Thyroid gland (tissue), 4 donors: ENCODE measurements around the gene MYD88.

Source experiments
- CTCF ChIP-seq, 6 experiments: fragments of 200-600 bp in 3 of 6; fragments of 450-650 bp in 3 of 6; sonication (generic) in 3 of 6; IDR thresholded peaks; one replicate each; pipeline ENCODE4 v1.5.1; 2016 to 2019; ENCODE audit warnings: antibody characterized with exemption in 6 of 6, mild to moderate bottlenecking in 2 of 6, inconsistent platforms in 1 of 6, moderate library complexity in 1 of 6
- POLR2A ChIP-seq, 2 donors: fragments of 450-650 bp; IDR thresholded peaks; one replicate each; pipeline ENCODE4 v1.6.1; 2017; ENCODE audit warnings: antibody characterized with exemption in 2 of 2, mild to moderate bottlenecking in 2 of 2, moderate library complexity in 1 of 2

GRCh38 chr3:38102444-38102814, 36.0 kb upstream of the MYD88 start:
- TF ChIP-seq CTCF (IDR thresholded peaks at IDR 0.05) (no peak), POLR2A (IDR thresholded peaks at IDR 0.05) (no peak)
